ENCODE results near the gene ACTG1.

DNA sequence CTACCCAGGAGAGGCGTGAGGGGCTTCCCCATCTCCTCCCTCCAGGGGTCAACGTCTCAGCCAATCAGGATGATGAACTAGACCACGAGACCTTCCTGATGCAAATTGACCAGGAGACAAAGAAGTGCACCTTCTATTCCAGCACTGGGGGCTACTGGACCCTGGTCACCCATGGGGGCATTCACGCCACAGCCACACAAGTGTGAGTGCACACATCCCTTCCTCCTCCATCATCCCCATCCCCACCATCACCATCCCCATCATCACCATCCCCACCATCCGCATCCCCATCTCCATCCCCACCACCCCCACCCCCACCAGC lies 22.4 kb upstream of the ACTG1 start:
- TF ChIP-seq, protein P1, sequence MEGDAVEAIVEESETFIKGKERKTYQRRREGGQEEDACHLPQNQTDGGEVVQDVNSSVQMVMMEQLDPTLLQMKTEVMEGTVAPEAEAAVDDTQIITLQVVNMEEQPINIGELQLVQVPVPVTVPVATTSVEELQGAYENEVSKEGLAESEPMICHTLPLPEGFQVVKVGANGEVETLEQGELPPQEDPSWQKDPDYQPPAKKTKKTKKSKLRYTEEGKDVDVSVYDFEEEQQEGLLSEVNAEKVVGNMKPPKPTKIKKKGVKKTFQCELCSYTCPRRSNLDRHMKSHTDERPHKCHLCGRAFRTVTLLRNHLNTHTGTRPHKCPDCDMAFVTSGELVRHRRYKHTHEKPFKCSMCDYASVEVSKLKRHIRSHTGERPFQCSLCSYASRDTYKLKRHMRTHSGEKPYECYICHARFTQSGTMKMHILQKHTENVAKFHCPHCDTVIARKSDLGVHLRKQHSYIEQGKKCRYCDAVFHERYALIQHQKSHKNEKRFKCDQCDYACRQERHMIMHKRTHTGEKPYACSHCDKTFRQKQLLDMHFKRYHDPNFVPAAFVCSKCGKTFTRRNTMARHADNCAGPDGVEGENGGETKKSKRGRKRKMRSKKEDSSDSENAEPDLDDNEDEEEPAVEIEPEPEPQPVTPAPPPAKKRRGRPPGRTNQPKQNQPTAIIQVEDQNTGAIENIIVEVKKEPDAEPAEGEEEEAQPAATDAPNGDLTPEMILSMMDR (IDR thresholded peaks at IDR 0.05), result no peak
- TF ChIP-seq POLR2A (IDR thresholded peaks at IDR 0.05), result no peak
